ENCODE measurements around the gene SERAC1.

The SERAC1 gene

GRCh38 chr6:158095671-158096070 lies 72.4 kb downstream of the SERAC1 start:
- 97% methylated on average over 15 of the region's 15 CpGs for WGBS
- Histone ChIP-seq H3K27me3 (ENCODE audit: control insufficient read depth in 1 of 2, insufficient read depth in 1 of 2, low read length in 2 of 2) (no peaks in the 10 kb centered on the region), H3K27ac (ENCODE audit: low read length, poor library complexity, severe bottlenecking) (no peak overlapping the region), H3K36me3 (ENCODE audit: control insufficient read depth in 1 of 2, insufficient read depth in 2 of 2, low read depth in 1 of 2, low read length in 2 of 2) (peaks cover 40 to 91% of the 10 kb centered on the region in 2 experiments), H3K9me3 (ENCODE audit: control insufficient read depth, low read length) (no peaks in the 10 kb centered on the region), H3K4me2 (ENCODE audit: low read length, poor library complexity, severe bottlenecking) (no peak overlapping the region), H4K91ac (ENCODE audit: low read length) (no peak overlapping the region), H2AK5ac (ENCODE audit: low read length, severe bottlenecking) (no peak overlapping the region), H3K14ac (ENCODE audit: low read length in 2 of 2) (no peak overlapping the region), H3K23ac (ENCODE audit: low read length in 2 of 2) (no peak overlapping the region), H3K9ac (ENCODE audit: low read length) (no peak overlapping the region), H2BK12ac (ENCODE audit: low read length in 2 of 2) (no peak overlapping the region), H4K8ac (ENCODE audit: low read length) (no peak overlapping the region), H3K79me1 (replicated peaks; ENCODE audit: low read length, poor library complexity, severe bottlenecking) (peaks cover 20% of the 10 kb centered on the region), H3K4me1 (ENCODE audit: control insufficient read depth, insufficient read depth, low read depth, low read length) (peaks cover 3% of the 10 kb centered on the region), H3K4ac (ENCODE audit: low read depth in 1 of 2, low read length in 2 of 2) (no peak overlapping the region), H2BK120ac (ENCODE audit: low read depth, low read length) (no peak overlapping the region), H2BK15ac (ENCODE audit: low read depth, poor library complexity, severe bottlenecking) (no peak overlapping the region), H3K4me3 (ENCODE audit: insufficient read depth in 1 of 2, low read depth in 1 of 2, low read length in 2 of 2) (no peak overlapping the region), H2AFZ (ENCODE audit: low read depth, low read length) (no peak overlapping the region), H3K18ac (ENCODE audit: low read depth in 1 of 2, low read length in 2 of 2) (no peak overlapping the region), H2BK5ac (ENCODE audit: low read depth, low read length, poor library complexity, severe bottlenecking) (no peak overlapping the region)
- DNase-seq: no peak

- Histone ChIP-seq H3K27me3 (ENCODE audit: control insufficient read depth in 1 of 2, insufficient read depth in 1 of 2, low read length in 2 of 2) (no peaks in the 10 kb centered on the region), H3K4me2 (ENCODE audit: low read length, poor library complexity, severe bottlenecking) (no peak overlapping the region), H3K4me3 (ENCODE audit: insufficient read depth in 1 of 2, low read depth in 1 of 2, low read length in 2 of 2) (no peak overlapping the region), H3K9ac (ENCODE audit: low read length) (no peak overlapping the region), H3K79me1 (replicated peaks; ENCODE audit: low read length, poor library complexity, severe bottlenecking) (peaks cover 19% of the 10 kb centered on the region), H4K91ac (ENCODE audit: low read length) (no peak overlapping the region), H3K36me3 (ENCODE audit: control insufficient read depth in 1 of 2, insufficient read depth in 2 of 2, low read depth in 1 of 2, low read length in 2 of 2) (peaks cover 39 to 95% of the 10 kb centered on the region in 2 experiments), H3K18ac (ENCODE audit: low read depth in 1 of 2, low read length in 2 of 2) (no peak overlapping the region), H2BK5ac (ENCODE audit: low read depth, low read length, poor library complexity, severe bottlenecking) (no peak overlapping the region), H3K23ac (ENCODE audit: low read length in 2 of 2) (no peak overlapping the region), H2BK15ac (ENCODE audit: low read depth, poor library complexity, severe bottlenecking) (no peak overlapping the region), H3K27ac (ENCODE audit: low read length, poor library complexity, severe bottlenecking) (no peak overlapping the region), H2BK12ac (ENCODE audit: low read length in 2 of 2) (no peak overlapping the region), H3K4ac (ENCODE audit: low read depth in 1 of 2, low read length in 2 of 2) (no peak overlapping the region), H2AFZ (ENCODE audit: low read depth, low read length) (no peak overlapping the region), H4K8ac (ENCODE audit: low read length) (no peak overlapping the region), H3K9me3 (ENCODE audit: control insufficient read depth, low read length) (no peaks in the 10 kb centered on the region), H2BK120ac (ENCODE audit: low read depth, low read length) (no peak overlapping the region), H3K4me1 (ENCODE audit: control insufficient read depth, insufficient read depth, low read depth, low read length) (peaks cover 3% of the 10 kb centered on the region), H2AK5ac (ENCODE audit: low read length, severe bottlenecking) (no peak overlapping the region), H3K14ac (ENCODE audit: low read length in 2 of 2) (no peak overlapping the region)
- WGBS: 94% methylated on average over 4 of the region's 6 CpGs
- DNase-seq: no peak
Observed at GRCh38 chr6:158095031-158095430, 73.0 kb downstream of the SERAC1 start.

GRCh38 chr6:158092806-158093205 lies 75.3 kb downstream of the SERAC1 start:
- Histone ChIP-seq H2BK5ac (ENCODE audit: low read depth, low read length, poor library complexity, severe bottlenecking) (no peak overlapping the region), H3K18ac (ENCODE audit: low read depth in 1 of 2, low read length in 2 of 2) (no peak overlapping the region), H3K4ac (ENCODE audit: low read depth in 1 of 2, low read length in 2 of 2) (no peak overlapping the region), H3K9ac (ENCODE audit: low read length) (no peak overlapping the region), H2BK15ac (ENCODE audit: low read depth, poor library complexity, severe bottlenecking) (no peak overlapping the region), H3K4me3 (ENCODE audit: insufficient read depth in 1 of 2, low read depth in 1 of 2, low read length in 2 of 2) (no peak overlapping the region), H2BK120ac (ENCODE audit: low read depth, low read length) (no peak overlapping the region), H4K91ac (ENCODE audit: low read length) (no peak overlapping the region), H3K27ac (ENCODE audit: low read length, poor library complexity, severe bottlenecking) (no peak overlapping the region), H3K4me2 (ENCODE audit: low read length, poor library complexity, severe bottlenecking) (no peak overlapping the region), H2AK5ac (ENCODE audit: low read length, severe bottlenecking) (no peak overlapping the region), H3K4me1 (ENCODE audit: control insufficient read depth, insufficient read depth, low read depth, low read length) (no peaks in the 10 kb centered on the region), H3K9me3 (ENCODE audit: control insufficient read depth, low read length) (no peaks in the 10 kb centered on the region), H3K23ac (ENCODE audit: low read length in 2 of 2) (no peak overlapping the region), H2BK12ac (ENCODE audit: low read length in 2 of 2) (no peak overlapping the region), H3K27me3 (ENCODE audit: control insufficient read depth in 1 of 2, insufficient read depth in 1 of 2, low read length in 2 of 2) (no peaks in the 10 kb centered on the region), H3K14ac (ENCODE audit: low read length in 2 of 2) (no peak overlapping the region), H3K36me3 (ENCODE audit: control insufficient read depth in 1 of 2, insufficient read depth in 2 of 2, low read depth in 1 of 2, low read length in 2 of 2) (peaks cover 49 to 96% of the 10 kb centered on the region in 2 experiments), H3K79me1 (replicated peaks; ENCODE audit: low read length, poor library complexity, severe bottlenecking) (peaks cover 31% of the 10 kb centered on the region), H4K8ac (ENCODE audit: low read length) (no peak overlapping the region), H2AFZ (ENCODE audit: low read depth, low read length) (no peak overlapping the region)
- 96% methylated on average over 9 of the region's 9 CpGs for WGBS
- no peak for DNase-seq

- H3K4ac ChIP-seq (ENCODE audit: low read depth in 1 of 2, low read length in 2 of 2): no peak overlapping the region
- H3K27ac ChIP-seq (ENCODE audit: low read length, poor library complexity, severe bottlenecking): no peak overlapping the region
- H2AK5ac ChIP-seq (ENCODE audit: low read length, severe bottlenecking): peak overlapping the region; percentile 82
- 98% methylated on average over 13 of the region's 14 CpGs for WGBS
- H3K79me1 ChIP-seq (replicated peaks; ENCODE audit: low read length, poor library complexity, severe bottlenecking): peaks cover 31% of the 10 kb centered on the region
- H3K9ac ChIP-seq (ENCODE audit: low read length): no peak overlapping the region
- no peak overlapping the region for H3K4me3 ChIP-seq (ENCODE audit: insufficient read depth in 1 of 2, low read depth in 1 of 2, low read length in 2 of 2)
- no peak overlapping the region for H3K23ac ChIP-seq (ENCODE audit: low read length in 2 of 2)
- H3K4me1 ChIP-seq (ENCODE audit: control insufficient read depth, insufficient read depth, low read depth, low read length): peaks cover 21% of the 10 kb centered on the region
- no peak overlapping the region for H2BK120ac ChIP-seq (ENCODE audit: low read depth, low read length)
- H3K14ac ChIP-seq (ENCODE audit: low read length in 2 of 2): no peak overlapping the region
- H3K27me3 ChIP-seq (ENCODE audit: control insufficient read depth in 1 of 2, insufficient read depth in 1 of 2, low read length in 2 of 2): no peaks in the 10 kb centered on the region
- no peak overlapping the region for H2BK12ac ChIP-seq (ENCODE audit: low read length in 2 of 2)
- H3K9me3 ChIP-seq (ENCODE audit: control insufficient read depth, low read length): no peaks in the 10 kb centered on the region
- no peak overlapping the region for H2BK5ac ChIP-seq (ENCODE audit: low read depth, low read length, poor library complexity, severe bottlenecking)
- no peak overlapping the region for H2AFZ ChIP-seq (ENCODE audit: low read depth, low read length)
- H3K18ac ChIP-seq (ENCODE audit: low read depth in 1 of 2, low read length in 2 of 2): no peak overlapping the region
- H4K91ac ChIP-seq (ENCODE audit: low read length): no peak overlapping the region
- no peak overlapping the region for H3K4me2 ChIP-seq (ENCODE audit: low read length, poor library complexity, severe bottlenecking)
- H4K8ac ChIP-seq (ENCODE audit: low read length): no peak overlapping the region
- peaks cover 60 to 96% of the 10 kb centered on the region in 2 experiments for H3K36me3 ChIP-seq (ENCODE audit: control insufficient read depth in 1 of 2, insufficient read depth in 2 of 2, low read depth in 1 of 2, low read length in 2 of 2)
- H2BK15ac ChIP-seq (ENCODE audit: low read depth, poor library complexity, severe bottlenecking): no peak overlapping the region
- no peak for DNase-seq
Observed at GRCh38 chr6:158087224-158087867, 80.7 kb downstream of the SERAC1 start.
